ENCODE data around the gene MFNG. TPM values are rescaled to one million over a fixed set of nuclear protein-coding genes. Genes with fewer than 3 reads are reported as not detected.

The MFNG gene
- total RNA-seq, 1 experiment from 2014 or later: 7.1 TPM

GRCh38 chr22:37526376-37526775, 40.2 kb upstream of the MFNG start:
- H3K4me1 ChIP-seq (ENCODE audit: control insufficient read depth, insufficient read depth, low read length): peaks cover 9% of the 10 kb centered on the region; the same call in 1 of the 2 replicates

GRCh38 chr22:37525746-37526350, 39.7 kb upstream of the MFNG start:
- H3K4me1 ChIP-seq (ENCODE audit: control insufficient read depth, insufficient read depth, low read length): peaks cover 14% of the 10 kb centered on the region
- ChIA-PET CTCF (interaction anchor here (0.6 kb wide), 1 partner anchor 54 kb away, joined by 5 read pairs; the partner anchor contains the start of gene LGALS2), POLR2A (interaction anchor here (0.5 kb wide), 1 partner anchor 16 kb away, joined by 5 read pairs; no protein-coding TSS in a partner anchor)
- no peaks in the 10 kb centered on the region for H3K36me3 ChIP-seq (ENCODE audit: control insufficient read depth, insufficient read depth, low read length)
- BruUV-seq (replicated peaks): no TSS peak
- H3K9me3 ChIP-seq (ENCODE audit: control insufficient read depth, insufficient read depth, low read depth, low read length): no peaks in the 10 kb centered on the region
- intact Hi-C loops (cut with micrococcal nuclease; ENCODE audit: unreplicated experiment) (no loop called here), in situ Hi-C loops (cut with HindIII; ENCODE audit: low pct_unique_long_range_greater_than_20kb, low sequenced_read_pairs) (no loop called here)
- H3K27me3 ChIP-seq (ENCODE audit: control insufficient read depth, insufficient read depth, low read length): no peaks in the 10 kb centered on the region
- peak overlapping the region; percentile 69 for H3K27ac ChIP-seq (ENCODE audit: low read length)
- DNase-seq (ENCODE audit: low read depth, low spot score): no peak
- TF ChIP-seq POLR2AphosphoS5 (IDR thresholded peaks at IDR 0.05; ENCODE audit: low read depth, low read length): no peak
- TF ChIP-seq REST (IDR thresholded peaks at IDR 0.05; ENCODE audit: insufficient read depth in 1 of 2, low read depth in 2 of 2, low read length in 1 of 2): no peak
- no peak for TF ChIP-seq TCF7L2 (IDR thresholded peaks at IDR 0.05; ENCODE audit: low read depth, low read length)
- no peak for TF ChIP-seq SIN3A (IDR thresholded peaks at IDR 0.05; ENCODE audit: borderline replicate concordance, insufficient read depth, low read depth, low read length)
- TF ChIP-seq CTCF (IDR thresholded peaks at IDR 0.05): no peak
- H3K4me3 ChIP-seq (ENCODE audit: low read depth in 2 of 2, low read length in 2 of 2): no peak overlapping the region
- ATAC-seq: peak; percentile 51

More at GRCh38 chr22:37526376-37526775, 40.2 kb upstream of the MFNG start:
- intact Hi-C loops (cut with micrococcal nuclease; ENCODE audit: unreplicated experiment): no loop called here
- Histone ChIP-seq H3K36me3 (ENCODE audit: control insufficient read depth, insufficient read depth, low read length) (no peaks in the 10 kb centered on the region), H3K4me3 (ENCODE audit: low read depth in 2 of 2, low read length in 2 of 2) (no peak overlapping the region), H3K9me3 (ENCODE audit: control insufficient read depth, insufficient read depth, low read depth, low read length) (no peaks in the 10 kb centered on the region), H3K27ac (ENCODE audit: low read length) (0 out of 2 replicates have a peak overlapping the region, but pooled peaks have one; percentile 69), H3K27me3 (ENCODE audit: control insufficient read depth, insufficient read depth, low read length) (no peaks in the 10 kb centered on the region)
- TF ChIP-seq CTCF (IDR thresholded peaks at IDR 0.05) (no peak), POLR2AphosphoS5 (IDR thresholded peaks at IDR 0.05; ENCODE audit: low read depth, low read length) (no peak), REST (IDR thresholded peaks at IDR 0.05; ENCODE audit: insufficient read depth in 1 of 2, low read depth in 2 of 2, low read length in 1 of 2) (no peak), TCF7L2 (IDR thresholded peaks at IDR 0.05; ENCODE audit: low read depth, low read length) (no peak), SIN3A (IDR thresholded peaks at IDR 0.05; ENCODE audit: borderline replicate concordance, insufficient read depth, low read depth, low read length) (no peak)
- no TSS peak for BruUV-seq (replicated peaks)
- ChIA-PET POLR2A (no interaction called here), CTCF (no interaction called here)
- in situ Hi-C loops (cut with HindIII; ENCODE audit: low pct_unique_long_range_greater_than_20kb, low sequenced_read_pairs): no loop called here
- DNase-seq (ENCODE audit: low read depth, low spot score): no peak
- no peak for ATAC-seq

Data from Panc1 (cell line).